HG02642 (cell line): ENCODE measurements around the gene LAMA2.

Experiments
- ATAC-seq: cut with Tn5 transposase; IDR thresholded peaks from one replicate; pipeline ENCODE4 v1.9.1; 2021; ENCODE audit warnings: mild to moderate bottlenecking; ENCODE audit not compliant: unreplicated experiment, poor library complexity

Gene LAMA2

DNA sequence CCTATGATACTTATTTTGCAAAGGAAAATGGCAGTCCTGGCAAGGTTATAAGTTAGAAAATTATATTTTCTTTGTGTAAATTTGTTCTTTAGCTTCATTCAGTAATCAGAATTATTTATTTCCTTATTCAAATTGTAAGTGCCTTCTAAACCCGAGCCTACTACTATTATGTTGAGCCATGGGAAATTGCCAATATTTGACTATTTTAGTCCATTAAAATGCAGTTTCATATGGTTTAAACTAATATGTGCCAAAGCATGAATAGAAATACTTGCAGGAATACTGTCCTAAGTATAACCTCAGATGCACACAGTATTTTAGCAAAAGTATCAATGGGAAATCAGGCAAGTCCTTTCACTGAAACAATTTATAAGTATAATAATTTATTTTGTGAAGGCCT is 228.4 kb downstream of the LAMA2 start:
- no peak for ATAC-seq

DNA sequence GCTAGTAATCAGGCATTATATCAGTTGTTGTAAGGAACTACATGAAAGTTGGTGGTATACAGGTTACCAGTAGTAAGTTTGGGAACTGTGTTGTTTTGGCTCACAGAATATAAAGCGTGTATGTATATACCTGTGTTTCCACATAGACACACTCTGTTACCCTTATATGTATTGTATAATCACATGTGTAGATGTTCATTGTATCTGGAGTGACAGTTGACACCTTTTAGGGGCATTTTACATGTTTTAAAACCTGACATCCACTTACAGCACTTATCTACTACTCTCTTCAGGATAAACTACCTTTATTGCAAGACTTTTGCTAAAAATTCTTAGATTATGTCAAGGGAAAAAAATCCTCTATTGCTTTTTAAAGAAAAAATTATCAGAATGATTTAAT is 228.9 kb downstream of the LAMA2 start:
- no peak for ATAC-seq

DNA sequence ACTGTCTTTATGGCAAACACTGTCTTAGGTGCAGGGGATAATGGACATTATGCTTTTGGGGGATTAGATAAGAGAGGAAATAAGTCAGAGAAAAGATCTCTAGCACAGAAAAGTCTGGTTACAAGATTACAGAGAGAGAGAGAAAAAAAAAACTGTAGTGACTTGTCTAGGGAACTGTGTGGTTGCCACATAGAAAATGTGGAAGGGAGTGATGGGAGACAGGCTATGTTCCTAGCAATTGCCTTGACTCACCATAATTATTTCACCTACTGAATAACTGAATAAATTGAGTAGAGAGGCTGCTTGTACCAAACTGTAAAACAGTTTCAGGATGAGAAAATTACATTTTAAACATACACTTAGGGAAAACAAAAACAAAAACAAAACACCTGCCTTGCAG is 229.7 kb downstream of the LAMA2 start:
- no peak for ATAC-seq

DNA sequence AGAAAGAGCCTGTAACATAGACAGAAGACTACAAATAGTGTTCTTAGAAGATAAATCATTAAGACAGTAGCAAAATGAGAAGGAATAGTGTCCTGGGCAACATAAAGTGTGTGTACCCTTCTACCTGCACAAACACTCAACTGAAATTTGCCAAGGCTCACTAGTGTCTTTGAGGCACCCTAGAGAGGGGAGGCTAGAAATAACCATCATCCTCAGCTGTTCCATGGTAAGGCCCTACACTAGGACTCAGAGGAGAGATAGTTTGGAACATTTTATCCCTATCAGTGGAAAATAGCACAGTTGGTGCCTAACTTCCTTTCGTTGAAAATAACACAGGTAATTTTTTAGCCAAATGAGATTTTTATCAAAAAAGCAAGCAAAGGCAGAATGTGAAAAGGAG is 230.7 kb downstream of the LAMA2 start:
- no peak for ATAC-seq

DNA sequence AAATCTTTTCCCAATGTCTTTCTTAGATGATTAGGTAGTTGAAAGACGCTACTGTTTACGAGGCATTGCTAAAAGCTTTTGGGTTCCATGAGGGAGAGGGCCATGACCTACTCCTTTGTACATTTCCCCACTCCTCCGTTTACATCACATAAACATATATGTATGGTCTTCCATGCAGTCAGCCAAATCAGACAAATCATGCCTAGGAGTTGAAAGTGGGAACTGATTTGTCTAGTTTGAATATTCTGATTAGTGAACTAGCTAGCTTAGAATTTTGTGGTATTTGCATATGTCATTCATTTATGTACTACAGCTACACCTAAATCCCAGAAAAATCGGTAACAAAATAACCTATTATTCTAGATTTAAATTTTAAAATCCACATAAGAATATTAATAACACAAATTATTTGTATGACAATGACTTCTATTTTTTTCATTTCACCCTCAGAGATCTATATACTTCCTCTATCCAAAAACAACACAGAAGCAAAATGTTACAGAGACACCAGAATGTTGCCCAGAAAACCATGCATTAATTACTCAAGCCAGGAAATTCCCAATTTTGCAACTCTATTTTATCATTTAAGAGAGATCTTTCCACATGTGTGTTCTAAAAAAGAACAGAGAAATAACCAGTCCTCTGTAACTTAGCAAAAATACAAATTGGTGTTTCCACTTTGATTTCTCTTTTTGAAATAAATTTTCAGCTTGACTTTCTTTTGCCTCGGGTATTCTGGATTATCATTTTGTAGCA is 231.9 kb downstream of the LAMA2 start:
- ATAC-seq, result no peak

DNA sequence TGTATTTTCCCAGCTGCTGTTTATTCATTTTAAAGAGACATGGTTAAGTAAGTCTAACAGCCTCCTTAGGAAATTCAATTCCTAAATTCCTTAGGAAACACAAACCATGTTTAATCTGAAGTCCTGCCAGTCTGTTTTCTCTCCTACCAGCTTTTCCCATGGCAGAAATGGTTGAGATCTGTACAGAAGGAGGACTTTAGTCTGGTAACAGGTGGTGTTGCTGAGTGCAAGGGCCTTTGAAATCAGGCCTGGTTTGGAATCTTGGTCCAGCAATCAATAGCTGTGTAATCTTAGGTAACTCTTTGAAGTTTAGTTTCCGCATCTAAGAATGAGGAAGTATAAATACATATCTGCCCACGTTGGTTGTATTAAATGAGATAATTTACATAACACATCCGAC is 232.5 kb downstream of the LAMA2 start:
- no peak for ATAC-seq

DNA sequence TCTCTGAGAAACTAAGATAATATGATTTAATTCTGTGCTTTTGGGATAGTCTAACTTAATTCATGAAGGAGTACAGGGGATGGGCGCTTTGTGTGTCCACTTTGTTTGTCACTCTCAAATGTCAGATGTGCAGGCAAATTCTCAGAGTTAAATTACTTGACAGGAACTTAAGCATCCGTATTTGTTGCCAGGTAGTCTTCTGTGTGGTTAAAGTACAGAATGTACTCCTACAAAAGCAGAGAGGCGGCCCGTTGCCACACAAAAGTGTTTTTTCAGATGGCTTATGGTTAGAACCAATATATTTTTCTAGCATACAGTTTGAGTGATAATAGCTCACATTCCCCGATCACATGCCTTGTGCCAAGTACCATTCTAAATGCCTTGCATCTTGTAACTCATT is 234.4 kb downstream of the LAMA2 start:
- no peak for ATAC-seq

DNA sequence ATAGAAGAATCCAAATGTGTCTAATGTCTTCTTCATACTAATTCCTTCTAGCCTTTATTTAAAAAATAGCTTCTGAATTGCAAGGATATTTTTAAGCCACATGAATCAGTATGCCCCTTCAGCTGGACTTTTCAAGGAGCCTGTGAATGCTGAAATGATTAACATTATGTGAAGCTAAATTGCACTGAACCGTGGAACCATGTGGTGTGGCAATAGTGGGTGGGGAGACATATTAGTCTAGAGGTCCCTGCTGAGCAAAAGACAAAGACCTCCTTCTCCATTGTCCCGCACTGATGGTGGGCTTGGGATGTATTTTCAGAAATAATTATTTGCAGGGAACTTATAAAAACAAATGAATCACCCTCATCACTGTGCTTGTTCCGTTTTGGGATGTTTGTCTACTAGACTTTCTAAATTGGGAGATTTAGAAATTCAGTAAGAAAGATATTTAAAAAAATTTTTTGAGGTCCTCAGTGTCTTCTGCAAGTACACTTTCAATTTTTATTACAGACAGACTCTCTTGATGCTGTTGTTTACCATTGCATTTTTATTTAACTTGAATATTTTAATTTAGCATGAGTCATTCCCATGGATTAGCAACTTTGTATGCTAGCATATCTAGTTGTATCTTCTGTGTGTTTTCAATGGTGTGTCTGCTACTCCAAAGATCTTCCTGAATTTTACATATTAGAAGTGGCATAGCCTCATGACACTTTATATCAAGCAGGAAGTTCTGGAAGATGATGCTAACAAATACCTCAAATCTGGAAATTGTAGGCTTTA is 238.1 kb downstream of the LAMA2 start:
- ATAC-seq, result no peak

DNA sequence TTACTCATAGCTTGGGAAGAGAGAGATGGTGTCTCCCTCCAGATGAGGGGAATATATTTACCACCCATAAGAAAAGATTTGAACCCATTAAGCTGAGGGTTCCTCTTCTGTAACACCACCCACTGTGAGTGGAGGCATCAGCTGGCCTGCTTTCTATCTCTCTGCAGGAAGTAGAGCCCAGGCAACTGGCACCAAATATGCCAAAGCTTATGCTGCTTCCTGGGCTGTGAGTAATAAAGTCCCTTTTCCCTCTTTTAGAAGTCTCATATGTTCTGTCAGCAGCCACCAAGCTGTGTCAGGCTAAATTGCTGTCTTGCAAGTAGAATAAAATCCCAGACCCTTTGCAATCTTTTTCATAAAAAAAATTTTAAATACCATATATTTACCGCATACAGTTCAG is 241.4 kb downstream of the LAMA2 start:
- ATAC-seq, result no peak

DNA sequence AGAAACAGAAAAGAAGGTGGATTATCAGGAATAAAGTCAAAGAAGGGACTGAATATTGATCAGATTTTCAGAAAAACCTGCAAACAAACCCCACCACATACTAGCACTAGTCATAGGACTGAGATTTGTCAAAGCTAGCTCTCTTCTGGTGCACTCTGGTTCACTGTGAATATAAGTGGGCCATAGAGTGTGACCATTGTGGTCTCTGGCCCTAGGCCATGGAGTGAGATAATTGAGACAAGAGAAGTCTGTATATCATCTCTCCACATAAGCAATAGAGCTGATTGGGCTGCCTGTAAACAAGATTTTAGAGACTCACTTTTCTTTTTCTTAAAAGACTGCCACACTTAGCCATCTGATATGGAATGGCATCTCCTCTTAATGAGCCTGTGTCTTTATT is 247.2 kb downstream of the LAMA2 start:
- ATAC-seq, result no peak

DNA sequence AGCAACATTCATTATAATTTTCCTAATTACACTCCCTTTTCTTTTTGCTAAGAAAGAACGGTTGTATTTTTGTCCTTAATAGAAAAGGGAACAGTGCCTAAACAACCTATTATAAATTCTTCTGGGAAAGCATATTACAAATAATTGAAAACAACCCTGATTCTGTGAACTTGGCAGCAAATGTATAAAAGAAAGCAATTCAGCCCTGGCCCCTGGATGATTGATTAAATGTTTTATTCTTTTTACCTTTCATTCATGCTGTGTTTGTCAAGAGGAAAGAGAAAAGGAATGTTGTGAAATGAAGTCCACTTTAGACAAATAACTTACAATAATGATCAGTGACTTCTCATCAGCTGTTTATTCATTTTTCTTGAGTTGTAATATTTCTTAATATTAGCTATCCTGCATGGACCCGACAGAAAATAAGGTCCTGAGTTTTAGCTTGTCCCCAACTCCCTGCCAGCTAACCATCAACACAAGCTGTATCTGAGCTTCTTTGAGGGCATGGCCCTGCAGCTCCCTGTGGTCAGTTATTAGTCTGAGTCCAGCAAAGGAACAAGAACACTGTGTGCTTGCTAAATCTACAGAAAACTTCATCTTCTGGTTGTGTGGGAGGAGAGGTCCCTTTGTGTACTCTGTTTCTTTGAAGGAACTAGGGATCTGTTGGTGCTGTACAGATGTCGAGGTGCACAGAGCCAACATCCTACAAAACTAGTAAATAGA is 248.2 kb downstream of the LAMA2 start:
- ATAC-seq, result no peak

DNA sequence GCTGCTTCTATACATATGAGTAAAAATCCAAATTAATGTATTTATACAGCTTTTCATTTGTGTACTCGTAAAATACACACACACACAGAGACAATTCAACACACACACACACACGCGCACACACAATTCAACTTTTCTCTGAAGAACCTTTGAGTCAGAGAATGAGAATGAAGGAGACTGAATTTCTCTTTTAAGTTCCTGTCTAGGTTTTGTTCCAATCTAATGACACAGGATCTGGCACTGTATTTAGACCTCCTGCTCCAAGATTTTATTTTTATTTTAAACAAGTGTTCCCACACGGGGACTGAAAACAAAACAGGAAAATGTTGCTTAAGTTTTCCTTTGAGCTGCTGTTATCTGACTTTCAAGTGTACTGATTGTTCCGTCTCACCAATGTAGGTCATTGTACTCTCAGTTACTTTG is 250.8 kb downstream of the LAMA2 start:
- ATAC-seq, result no peak

DNA sequence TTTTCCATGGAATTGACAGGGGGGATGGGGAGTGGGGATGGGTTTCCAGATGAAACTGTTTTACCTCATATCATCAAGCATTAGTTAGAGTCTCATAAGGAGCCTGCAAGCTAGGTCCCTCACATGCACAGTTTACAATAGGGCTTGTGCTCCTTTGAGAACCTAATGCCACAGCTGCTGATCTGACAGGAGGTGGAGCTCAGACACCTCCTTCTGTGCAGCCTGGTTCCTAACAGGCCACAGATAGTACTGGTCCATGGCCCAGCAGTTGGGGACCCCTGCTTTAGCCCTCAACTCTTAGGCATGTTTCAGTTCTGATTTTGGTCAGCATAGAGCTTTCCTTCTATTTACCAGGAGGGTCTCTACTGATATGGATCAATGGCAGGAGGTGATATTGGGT is 251.6 kb downstream of the LAMA2 start:
- no peak for ATAC-seq

DNA sequence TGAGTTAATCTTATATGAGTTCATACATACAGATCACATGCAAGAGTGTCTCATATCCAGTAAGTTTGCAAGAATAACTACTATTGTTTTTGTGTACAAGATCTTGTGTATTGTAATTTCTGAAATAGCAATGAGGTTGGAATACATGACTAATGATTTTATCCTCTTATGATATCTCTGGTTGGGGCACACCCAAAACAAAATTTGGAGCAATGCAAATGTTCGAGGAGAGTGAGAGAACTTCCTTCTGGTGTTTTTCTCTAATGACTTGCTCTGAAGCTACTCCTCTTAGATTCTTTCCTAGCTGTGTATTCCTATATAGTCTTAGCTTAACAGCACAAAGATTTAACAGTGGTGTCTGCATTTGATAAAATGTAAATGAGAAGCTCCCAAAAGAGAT is 252.5 kb downstream of the LAMA2 start:
- no peak for ATAC-seq

DNA sequence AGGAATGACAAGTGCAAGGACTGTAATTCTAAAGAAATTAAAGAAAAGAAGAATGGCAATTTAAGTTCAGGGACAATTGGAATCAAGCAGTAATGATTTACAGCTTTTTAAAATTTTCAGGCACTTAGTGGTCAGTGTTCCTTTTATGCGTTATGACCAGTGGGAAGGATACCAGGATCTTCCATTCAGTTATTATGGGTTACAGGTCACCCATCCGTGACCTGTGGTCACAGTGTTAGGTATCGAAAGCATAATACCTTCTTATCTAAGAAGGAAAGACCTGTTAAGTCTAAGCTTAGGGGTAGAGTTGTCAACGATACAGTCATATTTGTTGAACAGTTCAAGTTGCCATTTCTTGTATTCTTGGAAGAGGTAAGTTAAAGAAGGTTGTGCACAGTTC is 253.8 kb downstream of the LAMA2 start:
- no peak for ATAC-seq

DNA sequence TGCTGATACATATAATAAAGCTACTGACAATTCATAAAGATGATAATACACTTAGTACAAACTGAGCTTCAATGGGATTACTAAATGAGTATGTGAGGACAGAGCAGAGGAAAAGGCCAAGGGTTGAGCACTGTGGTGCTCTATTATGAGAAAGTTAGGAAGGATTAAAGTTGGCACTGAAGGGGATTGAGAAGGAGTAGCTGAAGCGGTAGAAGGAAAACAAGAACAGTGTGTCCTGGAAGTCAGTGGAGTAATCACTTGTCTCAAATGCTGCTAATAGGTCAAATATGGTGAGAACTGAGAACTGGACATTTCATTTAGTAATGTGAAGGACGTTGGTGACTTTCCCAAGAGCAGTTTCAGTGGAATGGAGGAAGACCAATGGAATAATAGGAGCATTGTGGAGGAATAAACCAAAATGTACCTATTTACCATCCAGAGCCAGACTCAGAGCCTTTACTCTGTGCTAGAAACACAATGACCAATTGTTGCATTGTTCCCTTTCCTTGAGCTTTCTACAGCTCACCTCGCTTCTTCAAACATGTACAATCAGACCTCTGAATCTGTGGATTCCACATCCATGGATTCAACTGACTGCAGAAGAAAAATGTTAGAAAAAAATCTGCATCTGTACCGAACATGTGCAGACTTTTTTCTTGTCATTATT is 255.9 kb downstream of the LAMA2 start:
- no peak for ATAC-seq

DNA sequence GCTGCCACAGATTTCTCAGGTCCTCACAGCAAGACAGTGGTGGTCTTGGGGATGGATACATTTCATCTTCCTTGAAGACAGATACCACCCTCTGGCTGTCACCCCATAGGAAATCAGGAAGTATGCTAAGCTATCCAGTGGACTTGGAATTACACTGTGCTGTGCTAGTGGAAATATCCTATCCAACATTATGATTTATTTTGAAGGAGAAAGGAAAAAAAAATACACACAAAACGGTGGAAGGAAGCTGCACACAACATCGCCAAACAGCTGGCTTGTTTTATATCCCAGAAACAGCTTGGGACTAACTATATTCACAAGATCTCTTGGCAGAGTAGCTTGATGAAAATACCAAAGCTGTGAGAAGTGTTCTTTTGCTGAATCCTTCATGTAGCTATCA is 257.6 kb downstream of the LAMA2 start:
- no peak for ATAC-seq

DNA sequence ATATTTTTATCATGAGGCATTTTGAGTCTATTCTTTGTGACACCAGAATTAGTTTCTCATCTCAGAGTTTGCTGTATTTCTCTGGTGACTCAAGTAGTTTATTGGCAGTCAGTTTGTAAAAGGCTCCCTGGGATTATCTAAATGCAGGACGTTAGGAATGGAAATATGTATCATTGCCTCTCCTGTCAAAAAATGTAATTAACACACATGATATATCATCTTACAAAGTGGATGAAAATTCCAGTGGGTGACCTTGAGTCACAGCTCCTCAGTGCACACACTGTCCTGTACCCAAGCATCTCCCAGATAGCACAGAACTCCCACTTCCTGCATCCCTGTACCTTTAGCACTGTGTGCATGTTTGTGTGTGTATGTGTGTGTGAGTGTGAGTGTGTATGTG is 258.6 kb downstream of the LAMA2 start:
- ATAC-seq, result no peak

DNA sequence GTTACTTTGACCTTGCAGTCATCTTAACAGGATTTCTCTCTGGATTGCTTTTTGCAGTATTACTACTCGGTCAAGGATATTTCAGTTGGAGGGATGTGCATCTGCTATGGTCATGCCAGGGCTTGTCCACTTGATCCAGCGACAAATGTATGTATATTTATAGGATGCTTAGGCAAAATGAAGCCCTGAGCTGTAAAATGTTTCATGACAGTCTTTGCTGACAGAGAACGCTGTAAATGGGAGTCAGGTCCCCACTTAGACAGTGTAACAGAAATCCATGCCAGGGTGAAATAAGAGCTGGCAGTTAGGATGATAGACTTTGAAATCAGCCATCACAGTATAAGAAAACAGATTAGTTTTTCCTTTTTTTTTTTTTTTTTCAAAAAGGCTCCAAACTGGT is 264.0 kb downstream of the LAMA2 start:
- ATAC-seq, result no peak

DNA sequence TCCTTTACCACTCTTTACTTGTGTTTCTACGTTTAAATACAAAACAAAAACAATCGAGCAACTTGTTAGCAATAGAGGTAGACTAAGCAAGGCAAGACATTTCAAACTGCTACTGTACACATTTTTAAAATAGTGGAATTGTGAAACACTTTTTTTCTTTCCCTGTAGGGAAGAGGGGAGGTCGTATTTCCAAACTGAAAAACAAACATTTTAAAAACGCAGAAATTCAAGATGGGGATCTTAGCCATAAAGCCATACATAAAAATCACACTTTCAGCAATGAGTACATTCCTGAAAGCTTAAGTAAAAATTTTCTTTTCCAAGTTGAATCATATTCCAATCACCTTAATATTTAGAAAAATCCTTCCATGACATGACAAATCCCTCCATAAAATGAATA is 267.6 kb downstream of the LAMA2 start:
- no peak for ATAC-seq

DNA sequence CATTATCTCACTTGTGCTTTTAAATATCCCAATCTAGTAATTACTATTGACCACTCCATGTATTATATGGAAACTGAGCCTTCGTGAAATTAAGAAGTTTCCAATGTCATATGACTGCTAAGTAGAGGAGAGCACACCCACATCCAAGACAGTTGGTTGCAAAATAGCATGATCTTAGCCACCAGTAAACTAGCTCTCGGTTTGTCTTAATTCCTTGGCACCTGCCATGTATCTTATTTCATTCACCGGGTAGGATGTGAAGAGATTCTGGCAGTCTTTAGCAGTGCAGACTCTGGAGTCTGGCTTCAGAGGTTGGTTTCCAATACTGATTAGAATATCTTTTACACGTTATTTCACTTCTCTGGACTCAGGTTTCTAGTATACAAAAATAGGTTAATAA is 270.3 kb downstream of the LAMA2 start:
- no peak for ATAC-seq
